OCI-M2 (cell line): ENCODE measurements around the gene APPL2.
"Not testable (repeated sequence)": the region's sequence is repeated elsewhere in the genome, so short reads cannot be mapped to it uniquely, and the experiment has no call there.

Experiments used
- DNase-seq: peaks from one replicate; lab custom pipeline; 2025; ENCODE audit not compliant: unreplicated experiment; lab: John Stamatoyannopoulos, UW

APPL2 gene

DNA sequence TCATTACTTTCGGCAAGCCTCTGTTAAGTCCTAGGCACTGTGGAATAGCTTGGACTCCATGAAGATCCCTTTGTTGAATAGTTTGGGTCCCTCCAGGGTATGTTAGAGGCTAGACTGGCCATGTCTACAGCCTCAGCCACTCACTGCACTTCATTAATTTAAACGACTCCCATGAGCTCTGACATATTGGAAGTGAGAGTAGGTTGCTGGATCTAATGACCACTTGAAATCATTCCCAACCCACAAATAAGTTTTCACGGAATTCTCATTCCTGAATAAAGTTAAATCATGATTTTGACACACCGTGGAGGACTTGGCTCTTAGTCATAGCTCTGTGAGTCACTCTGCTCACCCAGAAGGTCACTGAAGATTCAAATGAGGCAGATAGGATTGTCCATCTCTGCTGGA is 21.4 kb upstream of the APPL2 start:
- no peak for DNase-seq

DNA sequence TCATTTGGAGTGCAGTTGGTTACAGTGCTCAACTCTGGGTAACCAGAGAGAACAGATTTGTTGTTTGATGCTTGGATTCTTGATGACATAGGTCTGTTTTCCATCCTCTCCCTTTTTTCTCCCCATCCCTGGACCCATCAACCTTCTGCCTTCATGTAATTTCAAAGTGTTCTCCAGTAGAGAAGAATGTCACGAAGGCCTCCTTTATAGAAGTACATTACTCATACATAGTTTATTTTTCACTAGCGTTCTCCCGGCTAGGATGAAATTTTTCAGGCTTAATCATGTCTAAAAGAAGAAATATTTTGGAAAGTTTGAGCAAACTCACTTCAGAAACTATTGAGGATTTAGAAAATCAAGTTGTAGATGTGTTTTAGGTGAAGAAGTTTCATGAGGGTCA is 20.9 kb upstream of the APPL2 start:
- no peak for DNase-seq

DNA sequence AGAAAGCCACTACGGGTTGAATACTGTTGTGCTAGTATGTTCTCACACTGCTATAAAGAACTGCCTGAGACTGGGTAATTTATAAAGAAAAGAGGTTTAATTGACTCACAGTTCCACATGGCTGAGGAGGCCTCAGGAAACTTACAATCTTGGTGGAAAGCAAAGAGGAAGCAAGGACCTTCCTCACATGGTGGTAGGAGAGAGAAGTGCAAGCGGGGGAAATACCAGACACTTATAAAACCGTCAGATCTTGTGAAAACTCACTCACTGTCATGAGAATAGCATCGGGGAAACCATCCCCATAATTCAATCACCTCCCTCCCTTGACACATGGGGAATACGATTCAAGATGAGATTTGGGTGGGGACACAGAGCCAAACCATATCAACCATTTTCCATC is 20.5 kb upstream of the APPL2 start:
- not testable (repeated sequence) for DNase-seq

DNA sequence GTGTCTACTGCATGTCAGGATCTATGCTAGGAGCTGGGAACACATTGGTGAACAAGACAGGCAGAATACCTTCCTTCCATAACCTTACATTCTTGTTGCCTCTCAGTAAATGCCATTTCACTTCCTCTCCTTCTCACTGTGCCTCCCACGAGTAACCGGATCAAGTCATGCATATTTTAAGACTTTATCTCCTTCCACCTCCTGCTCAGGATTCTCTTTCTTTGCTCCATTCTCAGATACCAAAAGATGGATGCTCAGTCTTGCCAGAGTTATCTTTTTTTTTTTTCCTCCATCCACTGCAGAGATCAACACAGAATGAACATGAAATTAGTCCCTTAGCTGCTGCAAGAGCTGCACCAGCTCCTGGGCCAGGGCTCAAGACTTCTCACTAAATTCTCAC is 20.0 kb upstream of the APPL2 start:
- no peak for DNase-seq

DNA sequence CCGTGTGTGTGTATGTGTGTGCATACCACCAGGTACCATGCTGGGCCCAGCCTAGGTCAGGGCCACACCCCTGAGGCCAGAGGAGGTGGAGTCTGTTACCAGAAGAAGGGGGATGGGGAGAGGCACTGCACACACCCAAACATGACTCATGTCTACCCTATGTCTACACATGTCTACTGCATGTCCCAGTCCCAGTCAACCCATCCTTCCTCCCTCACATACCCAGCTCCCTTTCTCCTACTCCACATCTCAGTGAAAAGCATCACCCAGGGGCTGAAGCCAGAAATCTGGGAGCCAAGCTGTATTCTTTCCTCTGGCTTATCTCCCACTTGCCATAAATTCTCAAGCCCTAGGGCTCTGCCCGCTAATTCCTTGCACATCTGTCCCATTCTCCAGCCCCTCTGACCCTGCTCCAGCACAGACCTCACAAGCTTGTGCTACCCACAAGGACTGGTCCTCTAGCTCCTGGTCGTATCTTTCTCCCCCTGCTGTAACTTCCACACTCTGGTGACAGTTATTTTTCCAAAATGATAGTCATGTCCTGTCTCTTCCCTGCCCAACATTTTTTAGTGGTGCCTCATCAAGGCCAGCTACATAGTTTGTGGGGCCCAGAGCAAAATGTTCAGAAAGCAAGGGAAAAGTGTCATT is 18.0 kb upstream of the APPL2 start:
- DNase-seq: no peak

DNA sequence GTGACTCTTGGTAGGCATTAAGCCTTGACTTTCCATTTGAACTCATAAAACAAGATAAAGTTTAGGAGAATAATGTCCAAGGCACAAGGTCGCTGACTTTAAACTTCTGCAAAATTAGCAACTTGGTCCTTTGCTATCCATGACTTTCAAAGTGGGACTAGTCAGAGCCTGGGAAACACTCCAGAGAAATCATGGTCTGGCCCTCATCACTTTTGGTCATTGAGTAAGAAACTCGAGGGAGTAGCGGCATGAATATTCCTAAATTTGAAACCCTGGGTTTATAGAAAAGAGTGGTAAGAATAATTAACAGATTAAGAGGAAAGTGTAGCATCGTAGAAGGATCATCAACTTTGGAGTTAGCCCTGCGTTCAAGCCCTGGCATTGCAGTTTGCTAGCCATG is 16.9 kb upstream of the APPL2 start:
- DNase-seq: no peak

DNA sequence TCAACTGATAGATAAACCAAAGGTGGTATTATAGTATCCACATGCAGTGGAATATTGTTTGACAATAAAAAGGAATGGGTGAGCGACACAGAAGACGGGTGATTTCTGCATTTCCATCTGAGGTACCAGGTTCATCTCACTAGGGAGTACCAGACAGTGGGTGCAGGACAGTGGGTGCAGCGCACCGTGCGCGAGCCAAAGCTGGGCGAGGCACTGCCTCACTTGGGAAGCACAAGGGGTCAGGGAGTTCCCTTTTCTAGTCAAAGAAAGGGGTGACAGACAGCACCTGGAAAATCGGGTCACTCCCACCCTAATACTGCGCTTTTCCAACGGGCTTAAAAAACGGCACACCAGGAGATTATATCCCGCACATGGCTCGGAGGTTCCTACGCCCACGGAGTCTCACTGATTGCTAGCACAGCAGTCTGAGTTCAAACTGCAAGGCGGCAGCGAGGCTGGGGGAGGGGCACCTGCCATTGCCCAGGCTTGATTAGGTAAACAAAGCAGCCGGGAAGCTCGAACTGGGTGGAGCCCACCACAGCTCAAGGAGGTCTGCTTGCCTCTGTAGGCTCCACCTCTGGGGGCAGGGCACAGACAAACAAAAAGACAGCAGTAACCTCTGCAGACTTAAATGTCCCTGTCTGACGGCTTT is 9.9 kb upstream of the APPL2 start:
- DNase-seq: not testable (repeated sequence)

DNA sequence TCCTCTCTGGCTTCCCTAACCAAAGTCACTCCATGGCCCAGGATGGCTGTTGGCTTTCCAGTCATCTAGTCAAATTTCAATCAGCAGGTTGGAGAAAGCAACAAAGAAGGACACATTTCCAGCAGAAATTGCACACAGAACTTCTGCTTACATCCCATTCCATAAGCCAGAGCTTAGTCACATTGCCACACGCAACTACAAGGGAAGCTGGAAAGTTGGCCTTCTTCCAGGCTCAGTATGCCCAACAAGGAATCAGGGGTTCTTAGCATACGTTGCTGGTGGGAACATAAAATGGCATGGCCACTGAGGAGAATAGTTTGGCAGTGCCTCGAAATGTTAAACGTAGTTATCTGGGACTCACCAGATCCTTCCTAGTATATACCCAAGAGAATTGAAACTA is 9.3 kb upstream of the APPL2 start:
- DNase-seq: no peak

DNA sequence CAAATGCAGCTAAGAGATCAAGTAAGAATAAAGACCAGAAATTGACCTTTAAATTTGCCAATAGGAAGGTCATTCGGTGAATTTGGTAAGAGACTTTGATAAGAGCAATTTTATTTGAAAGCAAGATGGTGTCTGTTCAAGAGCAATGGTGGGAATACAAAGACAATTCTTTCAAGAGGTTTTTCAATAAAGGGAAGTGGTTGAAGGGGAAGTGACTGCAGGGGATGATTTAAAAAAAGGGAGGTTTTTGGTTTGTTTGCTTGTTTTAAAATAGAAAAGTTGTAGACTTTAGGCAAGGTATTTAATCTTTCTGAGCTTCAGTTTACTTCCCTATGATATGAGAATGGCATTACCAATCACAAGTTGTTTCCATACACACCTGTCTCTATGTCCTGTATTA is 4.3 kb upstream of the APPL2 start:
- DNase-seq: no peak

DNA sequence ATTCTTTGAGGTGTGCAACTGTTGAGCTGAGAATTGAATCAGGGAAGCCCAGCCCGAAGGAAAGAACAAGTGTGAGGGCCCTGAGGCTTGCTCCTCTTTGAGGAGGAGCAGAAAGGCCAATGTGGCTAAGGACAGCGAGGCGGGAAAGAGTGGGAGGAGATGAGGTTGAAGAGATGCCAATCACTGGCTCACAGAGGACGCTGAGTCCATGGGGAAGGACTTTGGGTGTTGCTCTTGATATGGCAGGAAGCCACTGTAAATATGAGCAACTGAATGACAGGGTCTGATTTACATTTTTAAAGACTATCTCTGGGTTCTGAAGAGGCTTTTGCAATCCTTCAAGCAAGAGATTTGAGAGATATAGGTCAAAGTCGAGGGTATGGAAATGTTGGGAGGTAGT is 3.3 kb upstream of the APPL2 start:
- DNase-seq: no peak

DNA sequence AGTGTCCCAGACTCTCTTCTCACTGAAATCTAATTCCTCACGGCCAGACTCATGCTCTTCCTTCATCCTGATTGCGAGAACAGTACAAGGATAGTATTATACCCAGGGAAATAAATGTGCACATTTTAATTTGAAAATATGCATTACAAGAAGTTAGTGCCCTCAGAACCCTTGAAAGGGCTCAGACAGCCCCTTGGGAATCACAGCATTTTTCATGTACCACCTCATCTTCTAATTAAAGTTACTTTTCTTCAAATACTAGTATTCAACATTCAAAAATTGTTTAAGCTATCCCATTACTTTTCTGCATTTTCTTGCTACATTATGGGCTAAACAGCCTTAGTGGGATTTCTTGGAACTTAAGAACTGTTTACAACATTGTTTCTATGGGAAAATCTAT is 1.7 kb upstream of the APPL2 start:
- DNase-seq: no peak

DNA sequence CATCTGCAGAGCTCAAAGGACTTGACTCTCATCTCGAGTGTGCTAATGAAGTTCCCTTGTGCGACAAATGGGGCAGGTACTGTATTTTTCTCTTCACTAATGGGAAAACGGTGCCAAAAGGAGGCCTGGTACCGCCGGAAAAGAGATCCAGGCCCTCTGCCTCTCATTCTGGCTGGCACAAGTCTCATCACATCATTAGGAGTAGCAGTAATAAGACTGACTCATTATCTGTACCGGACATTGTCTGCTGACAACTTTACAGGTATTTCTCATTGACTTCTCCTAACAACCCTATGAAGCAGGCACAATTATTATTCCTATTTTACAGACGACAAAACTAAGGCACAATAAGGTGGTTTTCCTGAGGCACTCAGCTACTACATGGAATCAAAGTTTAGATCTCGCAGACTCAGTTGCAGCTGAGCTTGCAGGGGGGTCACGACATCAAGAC is 668 bp downstream of the APPL2 start:
- no peak for DNase-seq

DNA sequence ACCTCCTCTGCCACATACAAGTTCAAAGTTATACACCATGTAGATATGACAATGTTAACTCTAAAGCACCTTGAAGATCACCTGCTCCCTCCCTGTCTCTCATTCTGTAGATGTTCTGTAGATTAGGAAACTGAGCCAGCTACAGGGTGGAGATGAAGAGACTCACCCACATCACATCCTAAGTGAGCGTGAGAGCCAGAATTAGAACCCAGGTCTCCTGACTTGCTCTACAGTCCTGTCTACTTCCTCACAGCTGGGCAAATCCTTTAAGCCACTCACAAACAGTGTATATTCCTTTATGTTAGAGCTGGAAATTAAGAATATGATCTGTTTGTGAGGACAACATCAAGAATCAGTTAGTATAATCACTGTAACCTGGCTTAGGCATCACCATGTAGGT is 1.8 kb downstream of the APPL2 start:
- DNase-seq: no peak

DNA sequence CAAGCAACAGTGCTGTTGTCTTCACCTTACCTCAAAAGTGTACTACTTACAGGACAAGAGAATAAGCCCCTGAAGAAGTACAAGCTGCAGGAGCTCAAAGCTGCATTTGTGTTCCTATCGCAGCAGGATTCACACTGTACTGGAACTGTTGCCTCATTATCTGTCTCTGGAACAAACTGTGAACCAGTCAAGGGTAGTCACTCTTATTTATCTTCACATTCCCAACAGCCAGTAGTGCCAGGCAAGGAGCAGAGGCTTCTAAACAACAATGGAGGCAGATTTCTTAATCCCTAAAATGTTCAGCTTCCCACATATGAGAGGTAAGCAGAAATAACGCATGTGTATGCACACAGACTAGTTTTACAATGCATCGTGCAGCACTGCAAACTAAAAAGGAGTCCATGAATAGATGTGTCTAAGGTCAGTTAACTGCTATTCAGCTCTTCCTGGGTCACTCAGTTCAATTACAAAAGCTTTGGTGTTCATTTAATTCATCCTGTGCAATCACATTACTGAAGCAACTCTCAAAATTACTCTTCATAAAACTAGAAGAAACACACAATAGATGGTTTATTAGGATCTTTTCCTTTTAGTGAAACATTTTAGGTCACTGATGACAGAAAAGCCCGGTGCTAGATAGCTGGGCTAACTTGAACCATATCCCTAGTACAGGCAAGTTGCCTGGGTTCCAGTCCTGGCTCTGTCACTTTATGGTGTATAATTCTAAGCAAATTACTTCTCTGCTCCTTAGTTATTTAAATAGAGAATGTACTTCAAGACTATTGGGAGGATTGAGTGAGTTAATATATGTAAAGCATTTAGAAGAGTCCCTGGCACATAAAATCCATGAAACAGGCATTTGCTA is 2.7 kb downstream of the APPL2 start:
- no peak for DNase-seq

DNA sequence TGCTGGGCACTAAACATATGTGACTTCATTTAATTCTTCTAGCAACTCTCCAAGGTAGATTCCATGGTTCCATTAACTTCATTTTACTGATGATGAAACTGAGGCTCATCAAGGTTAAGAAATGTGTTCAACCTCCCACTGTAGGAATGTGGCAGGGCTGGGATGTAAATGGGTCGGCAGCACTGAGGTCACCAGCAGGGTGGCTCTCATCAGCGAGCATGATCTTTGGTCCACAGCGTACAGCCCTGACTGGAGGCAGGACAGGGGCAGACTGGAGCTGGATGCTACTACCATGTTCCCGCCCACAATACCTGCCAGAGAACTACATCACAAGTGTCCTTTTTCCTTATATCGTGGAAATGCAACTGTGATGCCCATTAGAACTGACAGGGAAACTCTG is 4.6 kb downstream of the APPL2 start:
- DNase-seq: no peak

DNA sequence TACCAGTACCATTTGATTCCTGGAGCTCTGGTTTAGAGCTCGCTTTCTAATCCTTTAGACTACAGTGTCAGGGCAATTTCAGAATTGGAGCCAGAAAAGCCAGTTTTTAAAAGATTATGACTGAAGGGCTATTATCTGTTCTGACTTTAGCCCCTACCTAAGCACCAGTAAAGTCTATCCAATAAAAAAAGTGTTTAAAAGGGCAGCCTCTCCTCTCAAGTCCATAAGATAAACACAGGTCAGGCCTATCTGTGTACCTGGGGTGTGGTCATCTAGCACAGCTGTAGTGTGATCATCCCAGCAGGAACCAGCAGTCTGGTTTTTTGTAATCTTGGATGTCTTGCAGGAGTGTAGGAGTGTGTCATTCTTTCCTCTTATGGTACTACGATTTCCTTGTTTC is 6.6 kb downstream of the APPL2 start:
- no peak for DNase-seq

DNA sequence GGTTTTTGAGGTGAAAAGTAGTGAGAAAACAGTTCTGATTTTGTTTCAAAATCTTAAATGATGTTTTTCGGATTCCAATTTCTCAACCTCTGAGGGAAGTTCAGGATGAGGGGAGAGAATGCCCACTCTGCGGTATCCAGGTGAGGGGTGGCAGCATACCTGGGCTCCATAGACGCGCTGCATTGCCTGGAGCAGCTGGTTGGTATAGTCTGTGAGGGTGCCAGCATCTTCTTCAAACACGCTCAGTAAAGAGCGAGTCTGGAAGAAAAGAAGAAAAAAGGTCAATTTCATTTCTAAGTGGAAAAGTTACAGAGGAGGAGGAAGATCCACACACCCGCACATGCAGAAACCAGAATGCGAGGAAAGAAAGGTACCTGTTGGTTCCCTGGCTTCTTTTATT is 7.0 kb downstream of the APPL2 start:
- no peak for DNase-seq

DNA sequence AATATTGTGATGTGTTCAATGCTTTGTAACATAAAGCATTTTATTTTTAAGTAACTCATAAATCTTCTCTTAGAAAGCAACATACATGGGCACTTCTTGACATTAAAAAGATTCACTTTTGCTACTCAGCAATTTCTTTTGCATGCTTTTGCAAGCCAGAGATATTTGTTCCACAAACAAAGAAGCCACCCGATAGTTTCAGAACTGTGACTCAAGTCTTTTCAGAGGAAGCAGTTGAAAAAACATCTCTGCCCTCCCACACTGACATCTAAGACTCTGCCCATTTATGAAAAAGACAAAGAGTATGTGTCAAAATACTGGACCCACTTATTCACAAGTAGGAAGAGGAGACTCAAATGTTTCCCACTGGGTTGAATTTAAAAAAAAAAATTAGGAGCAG is 7.5 kb downstream of the APPL2 start:
- DNase-seq: no peak

DNA sequence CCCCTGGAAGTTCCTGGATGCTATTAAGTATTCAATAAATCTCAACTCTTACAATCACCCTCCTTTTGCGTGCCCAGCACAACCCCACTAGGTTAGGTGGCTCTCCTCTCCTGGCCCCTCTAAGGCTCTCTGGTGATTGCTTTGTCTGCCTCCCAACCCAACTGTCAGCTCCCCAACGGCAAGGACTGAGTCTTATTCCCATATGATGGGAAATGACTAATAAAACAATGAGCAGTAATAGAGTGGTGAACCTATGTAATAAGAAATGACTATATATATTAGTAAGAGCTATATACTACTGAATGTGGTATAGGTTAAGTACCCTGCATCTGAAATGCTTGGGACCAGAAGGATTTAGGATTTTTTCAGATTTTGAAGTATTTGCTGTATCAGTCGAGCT is 8.1 kb downstream of the APPL2 start:
- DNase-seq: no peak

DNA sequence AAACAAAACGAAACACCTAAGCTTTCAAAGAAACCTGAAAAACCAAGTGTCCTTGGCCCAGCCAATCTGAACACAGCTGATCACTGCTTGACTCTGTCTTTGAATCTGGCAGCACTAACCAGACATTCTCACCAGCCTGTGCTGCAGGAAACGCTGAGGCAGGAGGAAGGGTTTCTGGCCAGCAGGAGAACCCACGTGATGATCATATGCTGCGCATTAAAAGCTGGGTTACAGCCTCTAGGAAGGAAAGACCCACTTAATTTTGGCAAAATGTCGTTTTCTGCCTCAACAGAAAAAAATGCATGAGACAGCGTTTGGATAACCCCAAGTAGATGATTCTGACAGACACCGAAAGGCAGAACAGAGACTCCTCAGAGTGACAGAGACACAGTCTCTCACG is 9.8 kb downstream of the APPL2 start:
- no peak for DNase-seq

DNA sequence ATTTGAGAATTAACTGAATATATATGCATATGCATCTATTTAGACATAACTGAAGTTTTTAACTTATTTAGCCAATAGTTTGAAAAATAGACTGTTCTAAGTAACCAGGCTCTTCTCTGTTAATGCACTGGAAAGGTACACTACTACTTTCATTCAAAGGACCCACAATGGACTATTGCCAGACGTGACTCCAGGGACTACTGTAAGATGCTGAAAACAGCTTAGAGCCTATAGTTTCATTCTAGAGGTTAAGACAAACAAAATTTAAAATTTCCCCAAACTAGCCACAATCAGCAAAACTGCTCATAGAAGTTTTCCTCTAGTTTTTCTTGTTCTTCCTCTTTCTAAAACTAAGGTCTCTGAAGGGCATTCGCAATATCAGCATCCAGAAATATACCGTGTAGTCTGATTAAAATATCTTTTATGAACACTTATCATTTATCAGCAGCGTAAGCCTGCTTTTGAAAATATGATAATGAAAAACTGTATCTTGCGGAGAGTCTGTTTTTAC is 10.4 kb downstream of the APPL2 start:
- no peak for DNase-seq

DNA sequence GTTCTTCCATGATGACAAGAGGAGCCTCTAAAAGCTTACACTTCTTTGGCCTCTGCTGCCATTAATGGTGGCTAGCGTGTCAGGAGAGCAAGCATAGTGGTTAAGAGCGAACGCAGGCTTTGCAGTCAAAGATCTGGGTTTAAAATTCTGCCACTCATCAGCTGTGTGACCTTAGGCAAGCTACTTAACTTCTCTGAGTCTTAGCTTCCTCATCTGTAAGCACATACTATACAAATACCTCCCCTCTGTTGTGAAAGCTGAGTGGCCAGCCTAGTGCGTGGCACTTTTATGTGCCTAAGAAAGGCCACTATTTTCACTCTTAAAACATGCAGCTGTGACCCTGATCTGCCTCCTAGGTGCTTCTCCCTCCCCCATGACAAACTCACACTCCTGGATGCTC is 11.6 kb downstream of the APPL2 start:
- DNase-seq: no peak
